Thyroid gland (tissue), 4 donors: ENCODE results near the gene BGN. TPM values are rescaled to one million over a fixed set of nuclear protein-coding genes. Genes with fewer than 3 reads are reported as not detected.

ENCODE experiments used
- DNase-seq, 2 donors: peaks; one replicate each; pipeline ENCODE4 v3.0.0-alpha.2; 2019
- H3K27ac ChIP-seq, 3 donors: fragments of 200-600 bp; sonication (generic); 1 replicate in 2 of 3; 2 replicates in 1 of 3; pipeline ENCODE4 v1.5.1; 2016 to 2019; ENCODE audit warnings: mild to moderate bottlenecking in 1 of 3, moderate library complexity in 1 of 3
- H3K27me3 ChIP-seq: fragments of 200-600 bp; sonication (generic); one replicate; pipeline ENCODE4 v1.5.1; 2019
- H3K36me3 ChIP-seq, 2 donors: fragments of 200-600 bp; sonication (generic); one replicate each; pipeline ENCODE4 v1.5.1; 2016 to 2019
- H3K4me1 ChIP-seq, 2 donors: fragments of 200-600 bp; sonication (generic); one replicate each; pipeline ENCODE4 v1.5.1; 2017 to 2019
- H3K4me3 ChIP-seq, 3 donors: fragments of 200-600 bp; sonication (generic); replicated peaks in 1 of 3; 1 replicate in 2 of 3; 2 replicates in 1 of 3; pipeline ENCODE4 v1.5.1; 2016; ENCODE audit warnings: mild to moderate bottlenecking in 1 of 3
- H3K9me3 ChIP-seq: fragments of 200-600 bp; sonication (generic); one replicate; pipeline ENCODE4 v1.5.1; 2017
- POLR2A ChIP-seq, 2 donors: fragments of 450-650 bp; IDR thresholded peaks; one replicate each; pipeline ENCODE4 v1.6.1; 2017; ENCODE audit warnings: antibody characterized with exemption in 2 of 2, mild to moderate bottlenecking in 2 of 2, moderate library complexity in 1 of 2
- WGBS, 2 donors: methylation state at CpG; one replicate each; pipeline ENCODE4 v1.1.5; 2017; 5-methylcytosine and 5-hydroxymethylcytosine counted together
- intact Hi-C: fragments of 100-400 bp; cut with DNase I; formaldehyde crosslinking; loops from one replicate; pipeline ENCODE4 v1.15.1; 2023
- total RNA-seq, 4 donors: library from RNA; depleted of rRNA; stranded (reverse); fragments of >200 nt; gene quantifications; one replicate each; pipeline ENCODE4 v1.2.3, GENCODE V29; 2016
- TF ChIP-seq, protein P1 (sequence below), 6 experiments: fragments of 200-600 bp in 3 of 6; fragments of 450-650 bp in 3 of 6; sonication (generic) in 3 of 6; IDR thresholded peaks; one replicate each; pipeline ENCODE4 v1.5.1; 2016 to 2019; ENCODE audit warnings: antibody characterized with exemption in 6 of 6, mild to moderate bottlenecking in 2 of 6, inconsistent platforms in 1 of 6, moderate library complexity in 1 of 6

Gene BGN
- total RNA-seq, 4 donors from 2014 or later: 51.0 to 84.0 (median 68.6) TPM

- TF ChIP-seq, protein P1, sequence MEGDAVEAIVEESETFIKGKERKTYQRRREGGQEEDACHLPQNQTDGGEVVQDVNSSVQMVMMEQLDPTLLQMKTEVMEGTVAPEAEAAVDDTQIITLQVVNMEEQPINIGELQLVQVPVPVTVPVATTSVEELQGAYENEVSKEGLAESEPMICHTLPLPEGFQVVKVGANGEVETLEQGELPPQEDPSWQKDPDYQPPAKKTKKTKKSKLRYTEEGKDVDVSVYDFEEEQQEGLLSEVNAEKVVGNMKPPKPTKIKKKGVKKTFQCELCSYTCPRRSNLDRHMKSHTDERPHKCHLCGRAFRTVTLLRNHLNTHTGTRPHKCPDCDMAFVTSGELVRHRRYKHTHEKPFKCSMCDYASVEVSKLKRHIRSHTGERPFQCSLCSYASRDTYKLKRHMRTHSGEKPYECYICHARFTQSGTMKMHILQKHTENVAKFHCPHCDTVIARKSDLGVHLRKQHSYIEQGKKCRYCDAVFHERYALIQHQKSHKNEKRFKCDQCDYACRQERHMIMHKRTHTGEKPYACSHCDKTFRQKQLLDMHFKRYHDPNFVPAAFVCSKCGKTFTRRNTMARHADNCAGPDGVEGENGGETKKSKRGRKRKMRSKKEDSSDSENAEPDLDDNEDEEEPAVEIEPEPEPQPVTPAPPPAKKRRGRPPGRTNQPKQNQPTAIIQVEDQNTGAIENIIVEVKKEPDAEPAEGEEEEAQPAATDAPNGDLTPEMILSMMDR (IDR thresholded peaks at IDR 0.05): no peak
- TF ChIP-seq POLR2A (IDR thresholded peaks at IDR 0.05): no peak
- no peak for DNase-seq
- WGBS, 2 donors: 77 to 83% methylated on average over 8 to 9 of the region's 9 CpGs
- Histone ChIP-seq H3K27ac (no peak overlapping the region), H3K36me3 (no peaks in the 10 kb centered on the region), H3K9me3 (no peaks in the 10 kb centered on the region), H3K4me3 (no peak overlapping the region), H3K27me3 (no peaks in the 10 kb centered on the region), H3K4me1 (no peaks in the 10 kb centered on the region)
- intact Hi-C loops: no loop called here
These were observed 19.5 kb downstream of the BGN start for GRCh38 chrX:153514259-153514658.

GRCh38 chrX:153515435-153515834, 20.7 kb downstream of the BGN start:
- intact Hi-C loops: no loop called here
- H3K36me3 ChIP-seq: no peaks in the 10 kb centered on the region
- DNase-seq: no peak
- WGBS, 2 donors: 64 to 92% methylated on average over 2 to 3 of the region's 8 CpGs
- H3K4me3 ChIP-seq: no peak overlapping the region
- H3K9me3 ChIP-seq: no peaks in the 10 kb centered on the region
- no peaks in the 10 kb centered on the region for H3K4me1 ChIP-seq
- no peaks in the 10 kb centered on the region for H3K27me3 ChIP-seq
- TF ChIP-seq, protein P1 (IDR thresholded peaks at IDR 0.05): no peak
- no peak for TF ChIP-seq POLR2A (IDR thresholded peaks at IDR 0.05)
- H3K27ac ChIP-seq: no peak overlapping the region

- DNase-seq: no peak
- 64 to 66% methylated on average over 9 of the region's 9 CpGs for WGBS, 2 donors
- no peak overlapping the region for H3K27ac ChIP-seq
- no peaks in the 10 kb centered on the region for H3K4me1 ChIP-seq
- no peak overlapping the region for H3K4me3 ChIP-seq
- no peaks in the 10 kb centered on the region for H3K36me3 ChIP-seq
- H3K27me3 ChIP-seq: no peaks in the 10 kb centered on the region
- intact Hi-C loops: no loop called here
- H3K9me3 ChIP-seq: no peaks in the 10 kb centered on the region
- TF ChIP-seq, protein P1 (IDR thresholded peaks at IDR 0.05): no peak
- TF ChIP-seq POLR2A (IDR thresholded peaks at IDR 0.05): no peak
These were observed 21.3 kb downstream of the BGN start for GRCh38 chrX:153516073-153516472.

DNA sequence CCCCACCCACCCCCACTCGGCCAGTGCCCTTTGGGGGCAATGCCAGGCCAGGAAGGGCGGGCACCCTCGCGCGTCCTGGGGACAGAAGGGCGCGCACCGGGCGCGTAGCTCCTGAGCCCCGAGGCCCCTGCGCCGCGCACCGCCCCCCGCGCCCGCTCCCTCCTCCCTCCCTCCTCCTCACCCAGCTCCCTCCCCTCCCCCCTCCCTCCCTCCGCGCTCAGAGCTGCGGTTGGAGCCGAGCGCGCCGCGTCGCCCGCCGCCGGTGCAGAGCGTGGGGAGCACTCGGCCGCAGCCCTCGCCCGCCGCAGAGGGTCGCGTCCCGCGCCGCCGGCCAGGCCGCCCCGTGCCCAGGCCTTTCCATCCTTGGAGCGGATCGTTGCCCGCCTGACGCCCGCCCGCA, 22.6 kb downstream of the BGN start, which contains the start of gene ATP2B3:
Gene ATP2B3, plus strand, starts transcription at position 220 of the 400 bp plus-strand sequence. CDS start 18,606 bp downstream, outside the sequence.
- no peak for DNase-seq
- TF ChIP-seq POLR2A (IDR thresholded peaks at IDR 0.05): no peak
- TF ChIP-seq, protein P1 (IDR thresholded peaks at IDR 0.05): no peak
- intact Hi-C loops: no loop called here
- WGBS, 2 donors: no CpG with 5 or more reads among the region's 50 CpGs
- no peaks in the 10 kb centered on the region for H3K27me3 ChIP-seq
- H3K4me3 ChIP-seq: no peak within 1 kb of the TSS
- no peaks in the 10 kb centered on the region for H3K4me1 ChIP-seq
- no peaks in the 10 kb centered on the region for H3K36me3 ChIP-seq
- H3K27ac ChIP-seq: no peak within 1 kb of the TSS
- no peaks in the 10 kb centered on the region for H3K9me3 ChIP-seq

DNA sequence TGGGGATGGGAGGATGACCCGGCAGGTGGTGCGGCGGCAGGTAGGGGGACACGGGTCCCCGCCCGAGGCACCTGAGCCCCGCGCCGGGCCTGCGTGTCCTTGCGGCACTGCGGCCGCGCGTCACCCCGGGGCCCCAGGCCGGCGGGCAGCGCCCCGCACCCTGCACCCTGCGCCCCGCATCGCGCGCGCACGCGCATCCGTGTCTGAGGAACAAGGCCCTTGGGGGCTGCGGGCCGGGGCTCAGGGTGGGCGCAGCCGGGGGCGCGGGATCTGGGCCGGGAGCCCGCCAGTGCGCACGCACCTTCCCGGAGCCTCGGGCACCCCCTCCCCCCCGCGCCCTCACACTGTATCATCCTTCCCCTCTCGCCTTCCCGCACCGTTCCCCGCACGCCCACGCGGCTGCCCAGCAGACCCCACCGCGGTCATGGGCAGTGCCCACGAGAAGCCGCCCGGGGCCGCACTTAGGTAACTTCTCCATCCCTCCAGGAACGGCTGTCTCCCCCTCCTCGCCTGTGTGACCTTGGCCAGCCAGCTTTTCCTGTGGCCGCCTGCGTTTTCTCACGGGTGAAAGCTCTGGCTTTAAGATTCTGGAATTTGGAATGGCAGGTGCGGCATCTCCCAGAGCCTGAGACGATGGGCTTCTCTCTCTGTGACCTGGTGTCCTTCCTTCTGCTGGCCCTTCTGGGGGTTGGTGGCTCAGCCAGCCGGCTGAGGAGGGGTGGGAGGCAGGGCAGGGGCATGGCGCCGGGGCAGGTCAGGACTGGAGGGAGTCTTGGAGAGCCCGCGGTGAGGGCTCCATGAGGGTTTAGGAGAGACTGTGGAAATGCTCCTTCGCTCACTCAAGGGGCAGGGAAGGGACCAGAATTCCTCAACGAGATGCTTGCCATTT, 23.4 kb downstream of the BGN start:
- Histone ChIP-seq H3K4me3 (no peak overlapping the region), H3K9me3 (no peaks in the 10 kb centered on the region), H3K4me1 (no peaks in the 10 kb centered on the region), H3K27ac (no peak overlapping the region), H3K36me3 (no peaks in the 10 kb centered on the region), H3K27me3 (no peaks in the 10 kb centered on the region)
- TF ChIP-seq, protein P1 (IDR thresholded peaks at IDR 0.05): no peak
- intact Hi-C loops: no loop called here
- DNase-seq: no peak
- WGBS, 2 donors: no CpG with 5 or more reads among the region's 70 CpGs
